Activated CD8-positive, alpha-beta memory T cell treated with anti-CD3 and anti-CD28 coated beads for 48 hours (primary cell): ENCODE results near the gene STAC2.
A peak's percentile ranks its signal among the peaks of the same experiment; 100 is the strongest.

Experiments
- DNase-seq, 3 experiments: peaks; one replicate each; pipeline ENCODE4 v3.0.0-alpha.2; 2020; ENCODE audit warnings: low read depth in 2 of 3, low spot score in 2 of 3

Gene STAC2

GRCh38 chr17:39231591-39232551, 6.1 kb upstream of the STAC2 start:
- DNase-seq: no peak

GRCh38 chr17:39231091-39231561, 5.4 kb upstream of the STAC2 start:
- no peak for DNase-seq

DNA sequence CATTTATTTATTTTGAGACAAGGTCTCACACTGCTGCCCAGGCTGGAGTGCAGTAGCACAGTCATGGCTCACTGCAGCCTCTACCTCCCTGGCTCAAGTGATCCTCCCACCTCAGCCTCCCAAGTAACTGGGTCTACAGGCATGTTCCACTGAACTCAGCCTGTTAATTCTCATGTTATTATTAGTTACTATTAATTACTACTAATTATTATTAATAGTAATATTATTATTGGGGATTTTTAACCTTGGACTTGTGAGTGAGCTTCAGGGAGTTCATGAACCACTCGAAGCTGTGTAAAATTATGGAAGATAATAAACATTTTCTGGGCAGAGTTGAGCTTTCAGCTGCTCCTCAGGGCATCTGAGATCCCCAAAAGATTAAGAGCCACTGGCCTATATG, 4.6 kb upstream of the STAC2 start:
- DNase-seq: no peak

DNA sequence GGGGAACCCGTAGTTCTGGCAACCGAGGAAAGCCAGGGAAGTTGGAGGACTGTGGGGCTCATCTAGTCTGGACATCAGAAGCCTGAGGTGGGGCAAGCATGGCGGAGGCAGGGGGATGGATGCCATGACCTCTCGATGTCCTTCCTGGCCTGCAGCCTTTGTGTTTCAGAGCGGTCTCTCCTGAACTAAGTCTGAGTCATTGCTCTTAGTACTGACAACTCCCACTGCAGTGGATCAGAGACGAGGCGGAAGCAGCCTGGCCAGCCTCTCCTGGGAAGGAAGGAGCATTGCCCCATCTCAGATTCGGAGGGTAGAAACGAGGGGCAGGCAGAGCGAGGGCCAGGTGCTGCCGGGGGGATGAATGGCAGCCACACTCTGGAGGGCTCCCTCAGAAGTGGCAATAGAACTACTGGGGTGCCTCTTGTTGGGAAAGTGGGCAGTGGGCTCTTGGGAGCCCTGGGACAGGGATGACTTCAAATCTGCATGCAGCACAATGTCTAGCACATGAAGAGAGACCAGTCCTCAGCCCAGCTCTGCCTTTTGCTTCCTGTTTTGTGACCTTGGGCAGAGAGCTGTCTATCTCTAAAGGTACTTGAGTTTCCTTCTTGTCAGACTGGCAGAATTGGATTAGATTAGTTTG, 3.6 kb upstream of the STAC2 start:
- no peak for DNase-seq

GRCh38 chr17:39227364-39227919, 1.7 kb upstream of the STAC2 start:
- no peak for DNase-seq

DNA sequence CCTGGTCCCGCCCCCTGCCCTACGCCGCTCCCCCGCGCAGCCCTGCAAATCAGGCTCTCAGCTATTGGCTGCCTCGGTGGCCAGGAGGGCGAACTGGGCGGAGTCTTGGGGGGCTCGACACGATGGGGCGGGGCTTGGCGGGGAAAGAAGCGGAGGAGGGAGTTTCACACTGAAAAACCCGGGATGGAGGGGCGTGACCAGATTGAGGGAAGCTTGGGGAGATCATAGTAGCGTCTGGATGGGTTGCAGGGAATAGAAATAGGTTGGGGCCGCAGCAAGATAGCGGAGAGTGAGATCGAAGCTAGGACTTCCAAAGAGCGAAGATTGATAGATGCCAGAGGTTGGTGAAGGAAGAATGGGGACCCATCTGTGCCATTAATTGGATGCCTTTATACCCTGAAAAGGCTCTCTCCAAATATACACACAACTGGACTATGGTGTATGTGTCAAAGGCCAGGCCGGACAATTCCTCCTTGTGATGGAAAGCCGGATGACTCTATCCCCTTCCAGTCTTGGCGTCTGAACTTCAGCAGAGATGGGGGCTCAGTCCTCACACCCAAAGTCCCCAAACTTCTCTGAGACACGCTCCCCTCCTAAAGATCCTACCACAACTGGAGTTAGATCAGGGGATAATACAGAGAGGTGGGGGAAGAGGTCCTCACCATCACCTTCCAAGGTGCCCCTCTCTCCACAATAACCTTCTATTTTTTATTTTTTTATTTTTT, 376 bp upstream of the STAC2 start:
- peak in 1 of 3 experiments; percentile 31 for DNase-seq

DNA sequence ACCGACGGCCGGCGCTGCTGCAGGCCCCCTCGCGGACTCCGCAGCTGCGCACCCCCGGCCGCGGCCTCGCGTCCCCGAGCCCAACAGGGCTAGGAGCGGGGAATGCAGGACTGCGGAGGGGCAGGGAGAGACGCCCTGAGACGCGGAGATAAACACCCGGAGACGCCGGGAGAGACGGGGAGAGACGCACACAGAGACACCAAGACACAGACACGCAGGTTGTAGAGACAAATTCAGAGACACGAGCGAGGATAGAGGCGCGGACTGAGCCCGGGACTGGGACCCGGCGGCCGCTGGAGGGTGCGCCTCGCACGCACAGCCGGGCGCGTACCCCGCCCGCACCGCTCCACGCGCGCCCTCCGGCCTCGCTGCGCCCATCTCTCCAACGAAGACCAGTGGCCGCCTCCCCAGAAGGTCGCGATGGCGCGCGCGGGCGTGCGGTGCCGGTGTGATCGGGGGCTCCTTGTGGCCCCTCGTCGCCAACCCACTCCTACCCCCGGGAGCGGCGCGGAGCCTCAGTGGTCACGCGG, 902 bp downstream of the STAC2 start:
- no peak for DNase-seq

GRCh38 chr17:39223907-39224777, 1.6 kb downstream of the STAC2 start:
- DNase-seq: no peak

DNA sequence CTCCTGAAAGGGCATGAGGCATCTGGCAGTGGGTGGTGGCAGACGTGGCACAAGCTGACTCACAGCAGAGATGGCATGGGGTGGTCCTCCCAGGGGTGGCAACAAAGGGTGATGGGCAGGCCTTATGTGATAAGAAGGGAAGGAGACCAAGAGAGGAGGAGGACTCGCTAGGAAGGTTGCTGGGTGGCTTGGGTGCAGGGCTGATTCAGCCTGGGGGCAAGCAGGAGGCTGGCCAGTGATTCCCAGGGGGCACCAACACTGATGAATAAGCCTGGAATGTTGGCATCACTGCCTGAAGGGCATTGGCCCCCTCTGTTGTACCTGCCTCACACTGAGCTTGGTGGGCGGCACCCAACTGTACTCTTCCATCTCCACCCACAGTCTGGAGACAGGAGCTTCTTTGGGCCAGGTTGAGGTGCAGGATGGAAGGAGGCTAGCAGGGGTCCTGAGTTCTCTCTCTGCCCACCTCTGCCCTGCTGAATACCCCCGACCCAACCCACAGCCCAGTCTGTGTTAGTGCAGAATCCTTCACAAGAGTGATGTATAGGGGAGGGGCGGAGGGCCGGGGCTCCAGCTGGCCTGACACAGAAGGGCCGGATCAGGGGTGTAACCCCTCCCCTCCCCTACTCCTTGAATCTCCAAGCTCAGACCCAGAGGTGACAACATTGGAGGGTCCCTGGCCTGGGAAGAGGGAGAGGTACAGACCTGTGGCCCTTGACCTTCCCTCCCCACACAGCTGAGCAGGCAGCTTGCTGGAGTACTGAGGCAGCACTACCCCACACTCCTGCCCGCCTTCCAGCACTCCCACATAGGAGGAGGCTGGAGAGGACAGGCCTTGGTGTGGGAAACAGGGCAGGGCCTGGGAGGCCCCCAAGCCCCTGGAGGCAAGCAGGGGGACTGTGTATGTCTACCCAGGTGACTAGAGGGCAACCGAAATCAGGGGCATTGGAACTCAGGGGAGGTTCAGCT, 2.6 kb downstream of the STAC2 start:
- DNase-seq: no peak

DNA sequence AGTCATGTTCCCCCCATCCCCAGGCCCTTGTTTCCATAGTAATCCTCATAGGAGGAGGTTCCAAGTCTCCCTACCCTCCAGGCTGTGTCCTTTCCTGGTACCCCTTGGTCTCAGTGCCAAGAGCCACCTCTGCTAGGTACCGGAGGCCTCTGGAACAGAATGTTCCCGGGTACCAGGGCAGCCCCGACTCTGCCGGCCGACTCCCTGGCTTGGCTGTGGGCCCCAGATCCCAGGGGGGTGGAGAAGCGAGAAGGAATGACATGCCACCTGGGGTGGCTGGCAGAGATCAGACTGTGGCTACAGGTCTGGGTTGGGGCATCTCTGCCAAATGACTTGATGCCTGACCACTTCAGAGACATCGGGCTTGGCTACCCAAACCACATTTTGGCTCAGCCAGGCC, 3.6 kb downstream of the STAC2 start:
- no peak for DNase-seq

- DNase-seq: no peak
These were observed 4.2 kb downstream of the STAC2 start for GRCh38 chr17:39221572-39221971.

GRCh38 chr17:39219647-39220154, 6.0 kb downstream of the STAC2 start:
- no peak for DNase-seq

- no peak for DNase-seq
These were observed 6.8 kb downstream of the STAC2 start for GRCh38 chr17:39218906-39219305.

- no peak for DNase-seq
These were observed 7.9 kb downstream of the STAC2 start for GRCh38 chr17:39217734-39218369.

DNA sequence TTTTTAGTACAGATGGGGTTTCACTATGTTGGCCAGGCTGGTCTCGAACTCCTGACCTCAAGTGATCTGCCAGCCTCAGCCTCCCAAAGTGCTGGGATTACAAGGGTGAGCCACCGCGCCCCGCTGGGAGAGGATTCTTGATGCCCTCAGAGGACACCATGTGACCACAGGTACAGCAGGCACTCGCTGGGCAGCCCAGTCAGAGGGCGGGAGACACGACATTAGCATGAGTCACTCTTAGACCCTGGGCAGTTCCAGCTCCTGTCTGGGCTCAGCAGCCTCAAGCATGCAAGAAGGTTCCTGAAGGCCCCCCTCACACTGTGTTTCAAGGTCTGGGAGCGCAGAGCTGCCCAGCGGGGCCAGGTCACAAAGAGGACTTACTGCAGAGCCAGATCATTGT, 11.9 kb downstream of the STAC2 start:
- DNase-seq: no peak

- no peak for DNase-seq
These were observed 12.8 kb downstream of the STAC2 start for GRCh38 chr17:39212841-39213480.

DNA sequence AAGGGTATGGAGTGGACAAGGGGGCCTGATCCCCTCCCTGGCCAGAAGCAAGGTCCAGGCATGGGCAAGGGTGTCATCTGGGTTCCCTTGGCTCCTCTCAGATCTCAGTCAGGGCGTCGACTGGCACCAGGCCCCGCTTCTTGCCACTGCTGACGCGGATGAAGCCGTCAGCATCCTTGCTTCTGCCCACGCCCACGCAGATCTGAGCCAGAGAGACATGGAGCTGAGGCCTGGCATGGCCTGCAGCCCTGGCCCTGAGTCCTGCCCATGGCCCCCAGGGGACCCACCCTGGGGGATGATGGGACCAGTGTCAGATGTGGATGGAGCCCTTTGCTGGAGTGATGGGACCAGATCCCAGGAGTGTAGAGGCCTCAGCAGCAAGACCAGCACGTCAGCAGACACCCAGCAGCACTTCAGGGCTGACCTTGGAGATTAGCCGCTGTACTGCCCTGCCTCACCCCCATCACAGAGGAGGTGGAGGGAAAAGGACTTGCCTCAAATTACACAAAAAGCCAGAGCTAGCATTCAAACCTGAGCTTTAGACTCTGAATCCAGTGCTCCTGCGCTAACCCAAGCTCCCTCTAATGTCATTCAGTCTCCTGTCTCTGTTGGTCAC, 13.4 kb downstream of the STAC2 start:
- no peak for DNase-seq
